Measurements from ENCODE around the gene MYL6.
"Not testable (repeated sequence)": the region's sequence is repeated elsewhere in the genome, so short reads cannot be mapped to it uniquely, and the experiment has no call there.

MYL6 gene

DNA sequence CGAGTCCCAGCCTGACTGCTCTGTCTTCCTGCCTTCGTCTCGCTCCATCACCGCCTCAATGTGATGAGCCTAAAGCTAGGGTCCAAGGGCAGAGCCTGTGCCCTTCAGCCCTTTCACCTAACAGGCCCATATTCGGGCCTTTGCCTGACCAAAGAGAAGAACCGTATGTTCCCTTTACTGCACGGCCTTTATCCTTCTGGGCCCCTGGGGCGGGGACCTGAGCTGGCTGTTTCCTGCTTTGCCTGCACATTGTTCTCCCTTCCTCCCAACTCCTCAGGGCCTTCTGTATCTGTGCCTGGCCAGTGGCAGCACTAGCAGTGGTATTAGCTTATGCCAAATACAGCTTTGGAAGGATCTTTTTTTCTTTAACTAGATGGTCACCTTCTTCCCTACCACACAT is 14.3 kb upstream of the MYL6 start:
- Mint-ChIP-seq H3K36me3 (ENCODE audit: low read depth) (peaks cover 65% of the 10 kb centered on the region), H3K4me3 (no peak overlapping the region), H3K4me1 (ENCODE audit: low read depth) (peaks cover 27% of the 10 kb centered on the region), H3K9me3 (no peaks in the 10 kb centered on the region), H3K27me3 (ENCODE audit: low read depth) (no peaks in the 10 kb centered on the region), H3K27ac (peak overlapping the region; percentile 22)
- DNase-seq (ENCODE audit: low spot score), result no peak

DNA sequence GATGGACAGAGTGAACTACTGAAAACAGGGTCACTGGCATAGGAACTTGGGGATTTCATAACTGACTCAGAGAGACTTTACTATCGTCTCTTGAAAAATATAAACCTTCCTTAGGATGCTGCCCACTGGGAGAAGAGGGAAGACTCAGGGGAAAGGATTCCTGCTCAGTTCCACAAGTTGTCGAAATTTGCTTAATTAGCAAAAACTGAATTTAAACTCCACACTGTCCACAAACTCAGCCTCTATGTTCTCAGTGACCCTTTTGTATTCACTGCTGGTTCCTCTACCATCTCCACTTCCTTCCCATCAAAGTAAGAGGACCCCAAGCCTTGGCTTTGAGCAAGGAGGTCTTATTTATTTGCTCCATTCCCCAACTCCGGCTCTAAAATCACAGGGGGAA is 12.9 kb upstream of the MYL6 start:
- Mint-ChIP-seq H3K4me1 (ENCODE audit: low read depth) (peaks cover 26% of the 10 kb centered on the region), H3K9me3 (no peaks in the 10 kb centered on the region), H3K4me3 (no peak overlapping the region), H3K36me3 (ENCODE audit: low read depth) (peaks cover 55% of the 10 kb centered on the region), H3K27ac (no peak overlapping the region), H3K27me3 (ENCODE audit: low read depth) (no peaks in the 10 kb centered on the region)
- no peak for DNase-seq (ENCODE audit: low spot score)

DNA sequence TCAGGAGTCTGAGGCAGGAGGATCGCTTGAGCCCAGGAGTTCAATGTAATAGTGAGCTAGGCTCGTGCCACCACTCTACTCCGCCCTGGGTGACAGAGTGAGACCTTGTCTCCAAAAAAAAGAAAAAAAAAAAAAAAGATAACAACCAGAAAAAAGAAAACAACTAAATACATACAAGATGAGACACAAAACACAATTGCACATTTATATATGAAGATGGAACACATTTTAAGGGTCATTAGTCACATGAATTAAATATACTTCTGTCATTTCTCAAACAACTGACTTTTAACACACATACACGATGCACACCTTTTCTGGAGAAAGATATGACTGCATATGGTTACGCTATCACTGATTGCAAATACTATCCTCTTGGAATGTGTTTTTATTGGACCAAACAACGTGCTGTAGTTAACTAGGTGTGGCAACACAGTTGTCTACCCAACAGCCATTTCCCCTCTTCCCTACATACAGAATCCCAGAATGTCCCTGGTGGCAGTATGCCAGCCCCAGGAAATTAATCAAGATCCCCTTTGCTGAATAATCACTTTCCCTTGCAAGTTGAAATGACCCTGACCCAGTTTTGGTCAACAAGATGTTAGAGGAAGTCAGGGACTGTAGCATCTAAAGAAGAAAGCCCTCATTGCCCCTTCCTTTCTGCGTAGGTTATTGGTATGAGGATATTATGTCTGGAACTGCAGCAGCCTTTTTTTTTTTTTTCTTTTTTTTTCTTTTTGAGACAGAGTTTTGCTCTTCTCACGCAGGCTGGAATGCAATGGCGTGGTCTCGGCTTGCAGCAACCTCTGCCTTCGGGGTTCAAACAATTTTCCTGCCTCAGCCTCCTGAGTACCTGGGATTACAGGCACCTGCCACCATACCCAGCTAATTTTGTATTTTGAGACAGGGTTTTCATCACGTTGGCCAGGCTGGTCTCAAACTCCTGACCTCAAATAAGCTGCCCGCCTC is 11.4 kb upstream of the MYL6 start:
- Mint-ChIP-seq H3K27ac (peak overlapping the region; percentile 50), H3K9me3 (no peaks in the 10 kb centered on the region), H3K27me3 (ENCODE audit: low read depth) (no peaks in the 10 kb centered on the region), H3K36me3 (ENCODE audit: low read depth) (peaks cover 44% of the 10 kb centered on the region), H3K4me3 (no peak overlapping the region), H3K4me1 (ENCODE audit: low read depth) (peaks cover 30% of the 10 kb centered on the region)
- DNase-seq (ENCODE audit: low spot score), result no peak

DNA sequence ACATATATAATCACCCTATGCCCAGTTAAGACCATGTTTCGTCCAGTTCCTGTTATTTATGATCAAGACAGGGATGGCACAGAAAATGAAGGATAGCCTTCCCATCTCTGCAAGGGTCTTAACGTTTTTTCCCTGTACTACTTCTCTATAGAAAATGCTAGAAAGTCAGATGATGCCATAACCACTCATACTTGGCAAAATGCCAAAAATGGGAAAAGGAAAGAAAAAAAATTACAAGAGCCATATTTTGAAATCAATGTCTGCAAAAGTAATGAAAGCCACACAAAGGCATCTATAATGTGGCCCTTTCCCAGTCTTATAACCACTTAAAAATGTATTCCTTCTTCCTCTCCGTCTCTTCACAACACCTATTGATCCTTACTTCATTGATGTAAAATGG is 7.6 kb upstream of the MYL6 start:
- Mint-ChIP-seq H3K36me3 (ENCODE audit: low read depth) (peaks cover 14% of the 10 kb centered on the region), H3K9me3 (no peaks in the 10 kb centered on the region), H3K4me1 (ENCODE audit: low read depth) (peaks cover 35% of the 10 kb centered on the region), H3K4me3 (peak overlapping the region; percentile 94), H3K27ac (peak overlapping the region; percentile 100), H3K27me3 (ENCODE audit: low read depth) (no peaks in the 10 kb centered on the region)
- no peak for DNase-seq (ENCODE audit: low spot score)

DNA sequence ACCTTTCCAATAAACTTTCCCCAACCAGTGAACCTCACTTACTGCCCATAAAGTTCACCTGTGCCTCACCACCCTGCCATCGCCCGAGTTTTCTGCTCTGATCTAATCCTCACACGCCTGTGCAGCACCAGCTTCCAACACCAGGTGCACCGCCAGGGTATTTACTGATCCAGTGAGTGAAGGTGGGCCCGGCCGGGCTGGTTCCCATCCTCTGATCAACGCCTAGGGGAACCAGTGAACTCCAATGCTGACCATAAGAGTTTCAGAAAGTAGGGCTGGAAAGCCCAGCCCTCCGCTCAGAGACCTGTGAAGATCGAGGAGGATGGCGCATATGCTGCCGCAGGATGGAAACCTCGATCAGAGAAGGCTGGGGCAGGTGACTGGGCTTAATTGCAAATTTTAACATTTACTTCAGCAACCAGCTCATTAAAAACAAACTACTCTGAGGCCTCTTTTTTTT is 6.5 kb upstream of the MYL6 start:
- Mint-ChIP-seq H3K27me3 (ENCODE audit: low read depth) (no peaks in the 10 kb centered on the region), H3K4me3 (peak overlapping the region; percentile 94), H3K36me3 (ENCODE audit: low read depth) (peaks cover 16% of the 10 kb centered on the region), H3K9me3 (no peaks in the 10 kb centered on the region), H3K27ac (peak overlapping the region; percentile 100), H3K4me1 (ENCODE audit: low read depth) (peaks cover 36% of the 10 kb centered on the region)
- DNase-seq (ENCODE audit: low spot score), result peak; percentile 61

DNA sequence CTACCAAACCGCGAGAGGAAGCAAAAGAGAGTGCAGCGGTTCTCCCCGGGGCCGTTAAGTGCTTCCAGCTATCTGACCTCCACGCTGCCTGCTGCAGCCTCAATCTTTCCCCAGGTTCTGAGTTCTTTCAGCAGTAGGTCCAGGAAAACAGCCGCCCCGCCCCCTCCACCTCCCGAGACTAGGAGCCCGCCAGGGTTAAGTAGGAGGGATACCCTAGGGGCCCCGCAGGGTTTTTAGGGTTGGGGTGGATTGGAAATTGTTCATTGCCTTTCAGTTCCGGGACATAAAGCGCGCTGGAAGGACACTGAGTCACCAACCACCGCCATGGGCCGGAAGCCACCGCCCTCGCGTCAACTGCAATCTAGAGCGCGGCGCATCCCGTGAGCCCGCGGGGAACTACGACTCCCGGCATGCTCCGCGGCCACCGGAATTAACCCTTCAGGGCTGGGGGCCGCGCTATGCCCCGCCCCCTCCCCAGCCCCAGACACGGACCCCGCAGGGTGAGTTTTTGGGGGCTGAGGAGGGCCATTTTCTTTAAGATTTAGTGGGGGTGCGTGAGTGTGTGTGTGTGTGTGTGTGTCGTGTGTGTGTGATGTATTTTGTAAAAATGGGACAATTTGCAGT is 5.9 kb upstream of the MYL6 start, which contains the start of gene MYL6B:
Gene MYL6B, plus strand, starts transcription at position 456 of the 624 bp plus-strand sequence. CDS start 1,332 bp downstream, outside the sequence.
- peak; percentile 97 for DNase-seq (ENCODE audit: low spot score)
- H3K27me3 Mint-ChIP-seq (ENCODE audit: low read depth), result no peaks in the 10 kb centered on the region
- peaks cover 35% of the 10 kb centered on the region for H3K4me1 Mint-ChIP-seq (ENCODE audit: low read depth)
- H3K4me3 Mint-ChIP-seq, result peak within 1 kb of the TSS; percentile 94
- H3K27ac Mint-ChIP-seq, result peak within 1 kb of the TSS; percentile 100
- H3K36me3 Mint-ChIP-seq (ENCODE audit: low read depth), result peaks cover 14% of the 10 kb centered on the region
- no peaks in the 10 kb centered on the region for H3K9me3 Mint-ChIP-seq

DNA sequence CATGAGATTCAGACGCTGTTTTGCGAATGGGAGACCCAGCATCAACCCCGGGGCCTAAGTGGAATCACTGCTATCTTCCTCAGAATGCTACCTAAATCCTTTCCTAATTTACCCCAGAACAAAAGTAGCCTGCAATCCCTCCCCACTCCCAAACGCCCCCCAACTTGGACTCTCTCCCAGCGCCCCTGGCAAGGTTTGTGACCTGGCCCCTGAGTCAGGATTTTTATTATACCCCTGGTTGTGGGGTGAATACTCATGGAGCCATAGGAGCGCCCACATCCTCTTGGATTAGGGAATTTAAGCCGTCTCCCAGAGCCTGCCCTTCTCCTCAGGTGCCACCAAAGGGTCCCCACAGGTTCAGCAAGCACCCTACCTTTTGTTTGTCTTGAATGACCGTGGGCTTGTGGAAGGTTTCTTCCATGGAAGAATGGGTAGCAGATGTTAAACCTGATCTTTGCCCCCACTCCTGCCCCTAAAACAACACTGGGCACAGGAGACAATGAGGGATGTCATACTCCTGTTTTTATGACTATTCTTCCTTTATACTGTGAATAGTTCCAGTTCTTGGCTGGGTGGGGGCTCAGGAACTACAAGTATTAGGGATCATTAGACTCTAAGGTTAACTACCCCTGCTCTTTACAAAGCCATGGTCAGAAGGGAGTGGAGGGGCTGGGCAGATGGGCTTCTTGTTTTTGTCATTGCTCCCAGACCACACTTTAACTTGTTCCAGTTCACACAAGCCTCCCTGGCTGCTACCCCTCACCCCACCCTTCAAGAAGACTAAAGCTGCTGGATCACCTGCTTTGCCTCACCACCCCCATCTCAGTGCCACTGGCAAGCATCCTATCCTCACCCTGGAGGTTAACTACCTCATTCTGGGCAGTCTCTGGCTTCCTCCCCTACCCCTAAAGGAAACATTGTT is 5.1 kb upstream of the MYL6 start:
- Mint-ChIP-seq H3K27me3 (ENCODE audit: low read depth) (no peaks in the 10 kb centered on the region), H3K36me3 (ENCODE audit: low read depth) (peaks cover 17% of the 10 kb centered on the region), H3K9me3 (no peaks in the 10 kb centered on the region), H3K4me3 (peak overlapping the region; percentile 94), H3K4me1 (ENCODE audit: low read depth) (peaks cover 36% of the 10 kb centered on the region), H3K27ac (peak overlapping the region; percentile 100)
- DNase-seq (ENCODE audit: low spot score), result no peak

DNA sequence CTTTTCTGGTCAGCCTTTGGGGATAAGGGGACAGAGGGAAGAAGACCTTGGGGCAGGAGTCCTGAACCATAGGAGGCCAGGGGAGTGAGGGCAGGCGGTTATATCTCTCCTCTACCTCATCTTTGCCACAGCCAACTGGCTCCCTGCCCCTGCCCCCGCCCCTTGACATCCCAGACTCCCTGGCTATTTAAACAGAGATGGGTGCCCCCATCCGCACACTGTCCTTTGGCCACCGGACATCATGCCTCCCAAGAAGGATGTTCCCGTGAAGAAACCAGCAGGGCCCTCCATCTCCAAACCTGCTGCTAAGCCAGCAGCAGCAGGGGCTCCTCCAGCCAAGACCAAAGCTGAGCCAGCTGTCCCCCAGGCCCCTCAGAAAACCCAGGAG is 4.5 kb upstream of the MYL6 start:
- DNase-seq (ENCODE audit: low spot score), result no peak
- Mint-ChIP-seq H3K27me3 (ENCODE audit: low read depth) (no peaks in the 10 kb centered on the region), H3K9me3 (no peaks in the 10 kb centered on the region), H3K27ac (peak overlapping the region; percentile 100), H3K4me3 (peak overlapping the region; percentile 94), H3K4me1 (ENCODE audit: low read depth) (peaks cover 36% of the 10 kb centered on the region), H3K36me3 (ENCODE audit: low read depth) (peaks cover 23% of the 10 kb centered on the region)

DNA sequence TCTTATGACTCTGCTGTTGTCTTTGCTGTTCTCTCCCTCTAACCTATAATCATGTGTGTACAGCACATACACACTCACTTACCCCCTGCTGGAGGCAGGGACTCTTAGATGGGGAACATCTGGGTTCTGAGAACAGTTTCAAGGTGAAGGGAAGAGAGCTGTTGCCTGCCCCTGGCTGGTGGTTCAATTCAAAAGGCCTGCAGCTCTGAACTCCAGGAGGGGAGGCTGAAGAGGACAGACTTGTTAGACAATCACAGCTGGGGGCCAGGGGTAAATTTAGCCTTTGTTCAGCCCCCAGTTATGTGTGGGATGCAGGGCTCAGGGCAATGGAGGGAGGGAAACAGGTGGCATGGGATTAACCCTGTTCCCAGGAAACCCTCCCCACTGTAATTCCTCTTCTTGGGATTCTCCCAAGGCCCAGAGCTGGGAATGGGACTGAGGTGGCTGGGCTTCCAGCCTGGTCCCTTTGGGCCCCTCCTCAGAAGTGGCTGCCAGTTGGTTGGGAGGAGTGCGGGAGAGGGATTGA is 3.9 kb upstream of the MYL6 start:
- H3K27ac Mint-ChIP-seq, result no peak overlapping the region
- H3K27me3 Mint-ChIP-seq (ENCODE audit: low read depth), result no peaks in the 10 kb centered on the region
- H3K9me3 Mint-ChIP-seq, result no peaks in the 10 kb centered on the region
- no peak for DNase-seq (ENCODE audit: low spot score)
- peaks cover 29% of the 10 kb centered on the region for H3K36me3 Mint-ChIP-seq (ENCODE audit: low read depth)
- peak overlapping the region; percentile 94 for H3K4me3 Mint-ChIP-seq
- peaks cover 36% of the 10 kb centered on the region for H3K4me1 Mint-ChIP-seq (ENCODE audit: low read depth)

DNA sequence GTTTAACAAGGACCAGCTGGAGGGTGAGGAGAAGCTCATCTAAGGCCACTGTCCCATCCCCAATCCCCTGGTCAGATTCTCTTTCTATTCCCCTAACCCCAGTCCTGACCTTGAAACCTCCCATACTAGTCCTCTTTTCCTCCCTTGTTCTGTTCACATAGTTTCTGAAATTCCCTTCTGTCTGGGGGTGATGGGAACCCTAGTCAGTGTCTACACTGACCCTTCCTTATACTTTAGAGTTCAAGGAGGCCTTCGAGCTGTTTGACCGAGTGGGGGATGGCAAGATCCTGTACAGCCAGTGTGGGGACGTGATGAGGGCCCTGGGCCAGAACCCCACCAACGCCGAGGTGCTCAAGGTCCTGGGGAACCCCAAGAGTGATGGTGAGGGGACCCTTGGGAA is 3.3 kb upstream of the MYL6 start:
- peaks cover 37% of the 10 kb centered on the region for H3K4me1 Mint-ChIP-seq (ENCODE audit: low read depth)
- no peak for DNase-seq (ENCODE audit: low spot score)
- peaks cover 31% of the 10 kb centered on the region for H3K36me3 Mint-ChIP-seq (ENCODE audit: low read depth)
- no peak overlapping the region for H3K4me3 Mint-ChIP-seq
- H3K9me3 Mint-ChIP-seq, result no peaks in the 10 kb centered on the region
- H3K27ac Mint-ChIP-seq, result no peak overlapping the region
- H3K27me3 Mint-ChIP-seq (ENCODE audit: low read depth), result no peaks in the 10 kb centered on the region

DNA sequence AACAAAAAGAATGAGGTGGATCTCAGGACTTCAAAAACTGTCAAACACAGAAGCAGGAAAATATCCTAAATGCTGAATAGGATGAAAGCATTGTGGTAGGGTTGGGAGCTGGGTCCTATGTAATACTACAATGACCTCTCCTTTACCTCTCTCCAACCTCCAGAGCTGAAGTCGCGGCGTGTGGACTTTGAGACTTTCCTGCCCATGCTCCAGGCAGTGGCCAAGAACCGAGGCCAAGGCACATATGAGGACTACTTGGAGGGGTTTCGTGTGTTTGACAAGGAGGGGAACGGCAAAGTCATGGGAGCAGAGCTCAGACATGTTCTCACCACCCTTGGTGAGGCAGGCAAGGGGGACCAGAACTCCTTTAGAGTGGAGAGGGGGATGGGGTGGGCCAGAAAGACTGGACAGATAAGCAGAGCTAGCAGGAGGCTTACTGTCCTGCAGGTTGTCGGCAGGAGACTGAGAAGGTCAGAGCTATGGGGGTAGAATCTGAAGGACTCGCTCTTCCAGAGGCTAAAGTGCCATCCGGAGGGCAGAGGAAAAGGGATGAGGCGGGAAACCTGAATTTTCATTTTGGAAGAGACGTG is 2.8 kb upstream of the MYL6 start:
- Mint-ChIP-seq H3K27me3 (ENCODE audit: low read depth) (no peaks in the 10 kb centered on the region), H3K4me1 (ENCODE audit: low read depth) (peaks cover 40% of the 10 kb centered on the region), H3K9me3 (no peaks in the 10 kb centered on the region), H3K36me3 (ENCODE audit: low read depth) (peaks cover 36% of the 10 kb centered on the region), H3K27ac (peak overlapping the region; percentile 13), H3K4me3 (peak overlapping the region; percentile 28)
- DNase-seq (ENCODE audit: low spot score), result no peak

DNA sequence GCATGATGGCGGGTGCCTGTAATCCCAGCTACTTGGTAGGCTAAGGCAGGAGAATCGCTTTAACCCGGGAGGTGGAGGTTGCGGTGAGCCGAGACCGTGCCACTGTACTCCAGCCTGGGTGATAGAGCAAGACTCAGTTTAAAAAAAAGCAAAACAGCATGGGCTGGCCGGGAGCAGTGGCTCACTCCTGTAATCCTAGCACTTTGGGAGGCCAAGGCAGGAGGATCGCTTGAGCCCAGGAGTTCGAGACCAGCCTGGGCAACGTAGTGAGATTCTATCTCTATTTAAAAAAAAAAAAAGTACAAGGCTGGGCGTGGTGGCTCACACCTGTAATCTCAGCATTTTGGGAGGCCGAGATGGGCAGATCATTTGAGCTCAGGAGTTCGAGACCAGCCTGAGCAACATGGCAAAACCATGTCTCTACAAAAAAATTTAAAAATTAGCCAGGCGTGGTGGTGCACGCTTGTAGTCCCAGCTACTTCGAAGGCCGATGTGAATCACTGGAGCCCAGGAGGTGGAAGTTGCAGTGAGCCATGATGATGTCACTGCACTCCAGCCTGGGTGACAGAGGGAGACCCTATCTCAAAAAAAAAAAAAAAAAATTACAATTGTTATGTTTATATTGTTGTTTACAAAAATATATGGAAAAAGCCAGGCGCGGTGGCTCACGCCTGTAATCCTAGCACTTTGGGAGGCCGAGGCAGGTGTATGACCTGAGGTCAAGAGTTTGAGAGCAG is 1.5 kb upstream of the MYL6 start:
- Mint-ChIP-seq H3K4me3 (peak overlapping the region; percentile 94), H3K36me3 (ENCODE audit: low read depth) (peaks cover 48% of the 10 kb centered on the region), H3K27ac (peak overlapping the region; percentile 98), H3K4me1 (ENCODE audit: low read depth) (peaks cover 41% of the 10 kb centered on the region)
- not testable (repeated sequence) for DNase-seq (ENCODE audit: low spot score); H3K27me3 Mint-ChIP-seq (ENCODE audit: low read depth); H3K9me3 Mint-ChIP-seq
